G401.6 (cell line): ENCODE results near the gene FAM177B.

Source experiments
- FAIRE-seq: peaks from 2 replicates; lab custom pipeline; 2012; peaks lifted over from hg19 to GRCh38; lab: Jason Lieb, UNC

FAM177B gene

DNA sequence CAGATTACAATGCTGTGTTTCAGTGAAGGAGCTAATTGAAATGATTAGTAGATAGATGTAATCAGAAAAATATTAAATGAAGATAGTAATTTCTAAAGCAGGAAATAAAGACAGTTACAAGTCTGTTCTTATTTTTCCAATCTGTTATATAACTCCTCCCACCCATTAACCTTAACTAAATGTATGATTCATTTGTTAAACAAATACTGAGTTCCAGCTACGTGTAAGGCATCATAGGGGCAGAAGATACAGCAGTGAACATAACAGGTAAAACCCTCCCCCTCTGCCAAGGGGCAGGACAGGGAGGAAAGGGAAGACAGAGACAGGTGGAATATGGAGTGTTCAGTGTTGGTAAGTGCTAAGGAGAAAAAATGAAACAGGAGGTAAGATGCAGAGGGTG, at the start of gene FAM177B:
FAM177B (plus strand) TSS at position 231 of the 400 bp plus-strand sequence. CDS start 9,344 bp downstream, outside the sequence.
- FAIRE-seq, result no peak

DNA sequence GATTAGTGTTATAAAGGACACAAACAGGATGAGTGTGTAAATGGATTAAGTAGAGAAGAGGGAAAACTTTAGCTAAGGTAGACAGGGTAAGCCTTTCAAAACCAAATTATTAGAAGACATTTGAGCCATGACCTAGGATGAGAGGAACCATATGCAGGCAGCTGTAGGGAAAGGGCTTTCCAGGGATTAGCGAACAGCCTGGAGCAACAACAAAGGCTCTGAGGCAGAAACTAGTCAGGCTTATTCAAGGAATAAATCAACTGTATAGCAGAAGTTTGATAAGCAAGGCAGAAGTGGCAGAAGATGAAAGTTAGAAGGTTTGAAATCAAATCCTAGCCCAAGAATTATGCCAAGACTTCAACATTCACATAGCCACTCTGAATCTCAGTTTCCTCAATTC, 46.0 kb upstream of the FAM177B start:
- FAIRE-seq, result no peak

- FAIRE-seq, result no peak
Observed at GRCh38 chr1:222694927-222695326, 42.1 kb upstream of the FAM177B start.

DNA sequence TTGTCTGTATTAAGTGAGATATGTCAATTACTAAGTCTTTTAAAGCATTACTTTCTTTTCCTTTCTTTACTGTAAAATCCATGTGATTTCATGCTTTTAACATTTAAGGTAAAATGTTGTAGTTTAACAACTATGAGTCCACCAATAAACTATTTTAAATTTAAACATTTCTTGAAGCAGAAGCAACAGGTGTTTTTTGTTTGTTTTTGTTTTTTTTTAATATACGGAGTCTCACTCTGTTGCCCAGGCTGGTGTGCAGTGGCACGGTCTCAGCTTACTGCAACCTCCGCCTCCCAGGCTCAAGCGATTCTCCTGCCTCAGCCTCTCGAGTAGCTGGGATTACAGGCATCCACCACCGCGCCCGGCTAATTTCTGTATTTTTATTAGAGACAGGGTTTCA, 40.3 kb upstream of the FAM177B start:
- peak; percentile 17 for FAIRE-seq

DNA sequence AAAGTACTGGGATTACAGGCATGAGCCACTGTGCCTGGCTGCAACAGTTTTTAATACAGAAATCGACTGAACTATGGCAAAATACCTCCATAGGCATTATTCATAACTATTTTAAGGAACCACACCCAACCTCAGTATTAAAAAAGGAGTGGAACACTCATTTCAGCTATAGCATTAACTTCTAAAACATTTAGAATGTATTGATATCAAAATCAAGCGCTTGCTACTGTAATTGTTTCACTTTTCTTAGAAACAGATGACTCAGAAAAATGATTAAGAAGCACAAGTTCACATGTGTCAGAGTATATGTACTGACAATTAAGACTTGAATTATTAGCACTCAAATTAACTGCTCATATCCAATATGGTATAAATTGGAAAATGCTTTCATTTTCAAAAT, 39.8 kb upstream of the FAM177B start:
- FAIRE-seq, result no peak

DNA sequence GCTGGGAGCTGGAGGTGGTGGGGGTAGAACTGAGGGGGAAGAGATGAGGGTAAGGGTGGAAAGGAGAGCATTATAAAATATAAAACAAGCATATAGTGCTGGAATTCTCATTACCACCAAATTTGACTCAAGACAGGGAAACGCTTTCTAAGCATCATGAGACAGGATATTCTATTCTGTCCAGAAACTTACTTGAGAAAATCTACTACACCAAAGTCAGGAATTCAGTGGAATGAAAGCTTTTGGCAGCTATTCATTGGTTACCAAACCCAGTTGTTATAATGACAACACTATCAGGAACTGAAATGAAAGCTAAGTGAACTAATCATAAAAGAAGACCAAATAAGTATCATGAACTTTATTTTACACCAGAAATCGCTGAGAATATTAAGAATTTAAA, 39.2 kb upstream of the FAM177B start:
- no peak for FAIRE-seq

- FAIRE-seq, result no peak
Observed at GRCh38 chr1:222702210-222702609, 34.8 kb upstream of the FAM177B start.

GRCh38 chr1:222704260-222704659, 32.7 kb upstream of the FAM177B start:
- no peak for FAIRE-seq

DNA sequence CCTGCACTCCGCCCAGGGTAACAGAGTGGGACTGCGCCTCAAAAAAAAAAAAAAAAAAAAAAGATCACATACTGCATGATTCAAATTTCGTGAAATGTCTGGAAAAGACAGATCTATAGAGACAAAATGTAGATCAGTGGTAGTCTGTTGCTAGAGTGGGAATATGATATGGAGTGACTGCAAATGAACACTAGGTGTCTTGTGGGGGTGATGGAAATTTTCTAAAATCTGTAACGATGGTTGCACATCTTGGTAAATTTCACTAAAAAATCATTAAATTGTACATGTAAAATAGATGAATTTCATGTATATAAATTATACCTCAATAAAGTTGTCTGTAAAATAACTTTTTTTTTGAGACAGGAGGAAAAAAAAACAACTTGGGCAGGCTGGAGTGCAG, 30.2 kb upstream of the FAM177B start:
- no peak for FAIRE-seq

GRCh38 chr1:222709700-222710153, 27.3 kb upstream of the FAM177B start:
- FAIRE-seq, result no peak

DNA sequence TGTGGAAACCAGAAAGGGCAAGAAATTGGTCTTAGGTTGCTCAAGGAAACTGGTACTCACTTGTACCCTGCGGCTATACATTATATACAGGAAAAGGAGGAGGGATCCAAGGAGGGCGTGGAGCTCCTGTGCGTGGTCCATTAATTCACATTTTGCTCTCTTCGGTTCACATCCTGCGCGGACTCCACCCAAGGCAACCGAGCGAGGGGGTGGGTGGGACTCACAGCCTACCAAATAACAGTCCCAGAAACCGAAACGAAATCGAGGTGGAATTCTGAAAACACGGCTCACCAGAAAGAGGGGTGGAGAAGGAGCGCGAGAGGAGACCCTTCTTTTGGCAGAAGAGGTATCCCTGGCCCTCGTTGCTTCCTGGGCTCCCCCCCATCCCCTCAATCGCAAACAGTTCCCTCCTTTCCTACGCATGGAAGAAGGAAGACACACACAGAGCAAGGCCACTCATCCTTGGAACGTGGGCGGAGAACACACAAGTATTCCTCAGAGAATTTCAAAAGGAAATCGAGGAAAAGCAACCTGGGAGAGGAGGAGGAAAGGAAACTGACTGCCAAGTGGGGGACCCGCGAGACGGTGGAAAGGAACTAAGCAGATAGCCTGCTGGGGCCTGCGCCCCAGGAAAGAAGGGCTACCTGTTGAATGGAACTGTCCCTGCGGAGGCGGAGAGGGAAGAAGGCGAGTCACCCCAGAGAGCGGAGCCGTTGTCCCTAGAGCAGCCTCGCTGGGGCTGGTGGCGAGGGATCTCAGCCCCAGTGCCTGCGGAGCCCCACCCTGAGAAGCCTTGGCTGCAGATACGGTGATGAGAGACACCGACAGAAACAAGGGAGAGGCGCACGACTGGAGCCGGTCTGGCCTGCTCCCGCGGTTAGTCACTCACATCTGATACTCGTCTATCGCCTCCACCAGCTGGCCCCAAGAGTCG, 25.4 kb upstream of the FAM177B start:
- FAIRE-seq, result peak; percentile 19

DNA sequence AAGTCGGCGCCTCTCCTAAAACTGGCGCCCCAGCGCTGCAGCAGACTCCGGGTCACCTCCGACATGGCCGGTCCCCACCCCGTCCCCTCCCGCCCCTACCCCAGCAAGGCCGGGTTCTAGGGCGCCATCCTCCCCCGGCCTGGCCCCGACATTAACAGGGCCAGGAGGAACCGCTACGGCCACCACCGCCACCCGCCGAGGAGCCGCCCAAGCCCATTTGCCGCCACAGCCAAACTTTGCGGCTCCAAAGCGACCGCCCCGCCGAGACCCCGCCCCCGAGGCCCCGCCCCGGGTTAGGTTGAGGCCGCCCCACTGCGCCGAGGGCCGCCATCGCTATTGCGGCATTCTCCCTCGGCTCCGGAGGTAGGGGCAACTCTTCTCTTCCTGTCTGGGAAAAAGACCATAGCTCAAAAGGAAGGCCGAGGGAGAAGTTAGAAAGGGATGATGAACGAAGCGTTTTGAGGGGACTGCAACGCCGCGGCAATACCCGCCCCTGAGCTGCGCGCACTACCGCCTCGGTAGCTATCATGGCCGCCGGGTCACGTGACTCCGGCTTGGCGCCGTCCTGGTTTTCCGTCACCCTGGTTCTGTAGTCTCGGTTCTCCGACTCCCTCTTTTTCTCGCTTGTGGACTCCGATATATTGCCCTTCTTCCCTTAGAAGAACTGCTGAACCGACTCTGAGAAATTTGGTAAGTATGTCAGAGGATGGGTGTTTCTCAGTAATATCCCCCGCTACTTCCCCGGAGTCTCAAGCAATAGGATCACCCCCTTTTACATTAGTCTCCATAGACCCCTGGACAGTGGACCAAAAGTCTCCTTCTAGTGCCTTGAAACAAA, 24.5 kb upstream of the FAM177B start, which contains the start of the genes AIDA and BROX:
AIDA (minus strand) TSS at position 239 of the 838 bp plus-strand sequence; CDS start at position 65, 174 bp downstream.
BROX (plus strand) TSS at position 312 of the 838 bp plus-strand sequence. CDS start 3,136 bp downstream, outside the sequence.
- FAIRE-seq, result no peak

DNA sequence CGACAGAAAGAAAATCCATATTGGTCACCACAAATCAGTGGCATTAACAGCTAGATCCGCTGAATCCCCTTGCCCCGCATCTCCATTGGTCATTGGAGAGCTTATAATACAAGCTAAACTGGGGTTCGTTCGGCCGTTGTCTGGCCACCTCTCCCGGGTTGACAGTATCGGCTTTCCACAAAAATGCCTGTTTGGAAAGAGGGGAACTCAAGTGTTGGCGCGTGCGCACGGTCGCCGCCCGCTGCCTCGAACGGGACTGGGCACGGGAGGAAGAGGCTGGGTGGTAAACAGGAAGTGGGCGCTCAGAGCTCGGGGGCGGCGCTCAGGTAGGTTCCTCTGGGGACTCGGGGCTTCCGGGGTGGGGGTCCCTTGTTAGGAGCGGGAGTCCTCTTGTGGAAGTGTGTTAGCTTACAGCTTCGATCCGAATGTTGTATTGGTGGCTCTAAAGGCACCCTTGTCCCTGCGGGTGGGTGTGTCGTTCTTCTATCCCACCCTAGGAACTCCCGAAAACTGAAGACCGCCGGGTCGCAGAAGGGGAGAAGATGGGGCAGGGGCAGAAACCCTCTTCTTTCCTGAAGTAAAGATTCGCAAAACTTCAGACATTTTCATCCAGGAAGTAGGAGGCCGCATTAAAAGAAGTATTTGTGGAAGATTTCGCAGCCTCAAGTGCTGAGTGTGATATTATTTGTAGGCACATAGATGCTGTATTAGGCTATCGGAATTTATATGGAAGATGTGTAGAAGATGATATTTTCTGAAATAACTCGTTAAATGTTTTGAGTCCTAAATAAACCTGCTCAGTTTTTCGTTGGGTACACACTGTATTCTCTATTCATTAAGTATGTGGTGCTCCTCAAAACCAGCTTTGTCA, 23.7 kb upstream of the FAM177B start:
- FAIRE-seq, result peak; percentile 90

GRCh38 chr1:222716393-222716792, 20.6 kb upstream of the FAM177B start:
- no peak for FAIRE-seq

- no peak for FAIRE-seq
Observed at GRCh38 chr1:222728746-222729145, 8.3 kb upstream of the FAM177B start.

- FAIRE-seq, result no peak
Observed at GRCh38 chr1:222730866-222731265, 6.1 kb upstream of the FAM177B start.

GRCh38 chr1:222732216-222733159, 4.5 kb upstream of the FAM177B start:
- FAIRE-seq, result no peak

DNA sequence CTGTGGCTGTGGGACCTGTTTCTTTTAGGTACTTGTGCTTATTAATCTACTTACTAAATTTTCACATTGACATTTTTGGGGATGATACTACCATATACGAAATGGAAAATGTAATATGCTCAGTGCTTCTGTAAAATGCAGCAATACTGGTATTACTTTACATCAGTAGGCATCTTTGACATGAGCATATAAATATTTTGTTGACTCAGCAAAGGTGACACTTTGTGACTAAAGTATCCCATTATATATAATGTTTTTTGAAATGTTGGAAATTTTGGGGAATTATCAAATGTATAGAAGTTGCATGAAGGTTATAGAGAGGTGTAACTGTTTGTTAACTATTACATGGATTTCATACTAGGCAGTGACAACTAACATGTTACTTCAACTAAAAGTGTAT, 2.3 kb upstream of the FAM177B start:
- FAIRE-seq, result no peak

DNA sequence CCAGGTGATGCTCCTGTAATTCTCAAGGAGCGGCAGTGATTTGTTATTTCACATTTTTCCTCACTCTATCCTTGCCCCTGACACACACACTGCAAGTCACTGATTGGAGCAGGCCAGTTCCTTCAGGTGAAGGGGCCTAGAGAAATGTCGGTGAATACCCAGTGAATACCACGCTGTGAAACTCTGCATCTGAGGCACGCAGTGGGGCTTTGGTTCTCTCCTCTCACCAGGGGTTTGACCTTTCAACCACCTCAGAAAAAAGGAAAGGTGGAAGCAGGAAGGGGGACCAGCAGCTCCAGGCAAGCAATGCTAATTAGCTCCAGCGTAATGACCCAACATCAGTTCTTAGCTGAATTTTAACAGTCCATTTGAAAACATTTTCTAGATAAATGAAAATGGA, 532 bp upstream of the FAM177B start:
- no peak for FAIRE-seq

DNA sequence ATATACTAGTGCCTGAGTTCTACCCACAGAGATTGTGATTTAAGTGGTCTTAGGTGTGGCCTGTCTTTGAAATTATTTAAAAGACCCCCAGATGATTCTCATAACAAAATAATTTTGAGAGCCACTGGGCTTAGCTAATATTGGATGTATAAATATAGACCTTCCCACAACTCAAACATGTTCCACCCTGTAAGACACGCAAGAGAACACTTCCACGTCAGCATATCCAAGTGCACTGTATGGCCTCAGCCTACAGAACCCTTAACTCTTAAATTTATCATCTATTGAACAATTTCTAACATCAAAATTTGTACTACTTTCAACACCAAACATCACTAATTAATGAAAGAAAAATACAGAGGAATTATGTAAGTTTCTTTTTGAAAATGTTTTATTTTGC, 2.5 kb downstream of the FAM177B start:
- FAIRE-seq, result no peak

- no peak for FAIRE-seq
Observed at GRCh38 chr1:222739929-222740328, 2.9 kb downstream of the FAM177B start.
